A549 (cell line): ENCODE results near the gene TSSC4. TPM values are rescaled to one million over a fixed set of nuclear protein-coding genes. Genes with fewer than 3 reads are reported as not detected.

Experiments used
- ATAC-seq, 2 experiments: fragments of 200-7000 bp in 1 of 2; fragments of >200 bp in 1 of 2; cut with Nextera tagmentation in 1 of 2; cut with Tn5 transposase in 1 of 2; 3 replicates each; pipeline versions ENCODE4 v1.8.0 to v1.9.1; 2018 to 2020; ENCODE audit warnings: mild to moderate bottlenecking in 1 of 2, moderate library complexity in 1 of 2
- CTCF ChIA-PET: fragments of 300-600 bp; sonication (Branson Sonifier 250); formaldehyde crosslinking; extraction: SDS; loops from one replicate; lab custom pipeline; 2021; ENCODE audit warnings: antibody characterized with exemption, inconsistent platforms; lab: Yijun Ruan, JAX
- POLR2A ChIA-PET: fragments of 350-600 bp; formaldehyde crosslinking; extraction: SDS; loops from one replicate; lab custom pipeline; 2021; ENCODE audit warnings: antibody characterized with exemption, inconsistent platforms; lab: Yijun Ruan, JAX
- DNase-seq, 2 experiments: peaks; one replicate each; pipeline versions ENCODE4 v3.0.0 to v3.0.0-alpha.2; 2011 to 2016; ENCODE audit warnings: low read depth in 1 of 2, low spot score in 1 of 2
- FAIRE-seq: peaks from 2 replicates; lab custom pipeline; 2011; peaks lifted over from hg19 to GRCh38; lab: Jason Lieb, UNC
- H3K27ac ChIP-seq, 2 experiments: fragments of >200 bp; sonication (Bioruptor Twin); formaldehyde crosslinking; 3 replicates each; pipeline ENCODE4 v1.5.1; 2016 to 2017
- H3K4me1 ChIP-seq: fragments of >200 bp; sonication (Bioruptor Twin); formaldehyde crosslinking; 3 replicates; pipeline ENCODE4 v1.6.1; 2016
- H3K4me2 ChIP-seq: fragments of >200 bp; sonication (Bioruptor Twin); formaldehyde crosslinking; 3 replicates; pipeline ENCODE4 v1.6.1; 2016
- H3K4me3 ChIP-seq: fragments of >200 bp; sonication (Bioruptor Twin); formaldehyde crosslinking; 3 replicates; pipeline ENCODE4 v1.5.1; 2016
- H3K9me3 ChIP-seq: fragments of >200 bp; sonication (Bioruptor Twin); formaldehyde crosslinking; 3 replicates; pipeline ENCODE4 v1.6.1; 2016
- BCL3 ChIP-seq: fragments of >200 bp; sonication (Bioruptor Twin); formaldehyde crosslinking; IDR thresholded peaks from 3 replicates; pipeline ENCODE4 v1.6.1; 2016
- BHLHE40 ChIP-seq: IDR thresholded peaks from 2 replicates; pipeline ENCODE4 v1.6.1; 2012; ENCODE audit warnings: low read depth, low read length, inconsistent platforms
- E2F6 ChIP-seq: IDR thresholded peaks from 2 replicates; pipeline ENCODE4 v1.6.1; 2012; ENCODE audit warnings: low read depth, borderline replicate concordance
- ELK1 ChIP-seq: fragments of 150-350 bp; IDR thresholded peaks from 2 replicates; pipeline ENCODE4 v1.6.1; 2014; ENCODE audit warnings: low read depth, mild to moderate bottlenecking, low read length
- HES2 ChIP-seq: fragments of >200 bp; sonication (Bioruptor Twin); formaldehyde crosslinking; IDR thresholded peaks from 2 replicates; pipeline ENCODE4 v1.6.1; 2016
- MAX ChIP-seq: IDR thresholded peaks from 2 replicates; pipeline ENCODE4 v1.6.1; 2012
- MYC ChIP-seq: IDR thresholded peaks from 2 replicates; pipeline ENCODE4 v1.6.1; 2012; ENCODE audit warnings: mild to moderate bottlenecking, inconsistent platforms, low read length, improper control_type of control experiment, borderline replicate concordance
- RARB ChIP-seq: fragments of 250-450 bp; sonication (Bioruptor Pico); IDR thresholded peaks from 2 replicates; pipeline ENCODE4 v1.8.0; 2021; ENCODE audit warnings: mild to moderate bottlenecking, moderate library complexity
- ZFP36 ChIP-seq: fragments of 450-650 bp; IDR thresholded peaks from 2 replicates; pipeline ENCODE4 v1.6.1; 2014; ENCODE audit warnings: borderline replicate concordance; ENCODE audit not compliant: partially characterized antibody
- WGBS: methylation state at CpG from one replicate; pipeline ENCODE4 v1.1.6; 2017; ENCODE audit errors: missing lambda C conversion rate; 5-methylcytosine and 5-hydroxymethylcytosine counted together
- polyA plus RNA-seq, 4 experiments: library from polyadenylated mRNA; depleted of rRNA in 3 of 4; stranded (reverse); fragments of >200 nt; fragmentation: RNase III in 1 of 4; extraction: RNeasy Plus Mini Kit Qiagen cat#74134 plus additional on column Dnase treatment in 1 of 4; gene quantifications; 2 replicates in 3 of 4; 3 replicates in 1 of 4; pipeline ENCODE4 v1.2.3, GENCODE V29; 2011 to 2017

TSSC4 gene
- polyA plus RNA-seq, 2 of the 4 experiments (the other 2 are of a cell fraction), result 21.8 to 45.5 TPM

DNA sequence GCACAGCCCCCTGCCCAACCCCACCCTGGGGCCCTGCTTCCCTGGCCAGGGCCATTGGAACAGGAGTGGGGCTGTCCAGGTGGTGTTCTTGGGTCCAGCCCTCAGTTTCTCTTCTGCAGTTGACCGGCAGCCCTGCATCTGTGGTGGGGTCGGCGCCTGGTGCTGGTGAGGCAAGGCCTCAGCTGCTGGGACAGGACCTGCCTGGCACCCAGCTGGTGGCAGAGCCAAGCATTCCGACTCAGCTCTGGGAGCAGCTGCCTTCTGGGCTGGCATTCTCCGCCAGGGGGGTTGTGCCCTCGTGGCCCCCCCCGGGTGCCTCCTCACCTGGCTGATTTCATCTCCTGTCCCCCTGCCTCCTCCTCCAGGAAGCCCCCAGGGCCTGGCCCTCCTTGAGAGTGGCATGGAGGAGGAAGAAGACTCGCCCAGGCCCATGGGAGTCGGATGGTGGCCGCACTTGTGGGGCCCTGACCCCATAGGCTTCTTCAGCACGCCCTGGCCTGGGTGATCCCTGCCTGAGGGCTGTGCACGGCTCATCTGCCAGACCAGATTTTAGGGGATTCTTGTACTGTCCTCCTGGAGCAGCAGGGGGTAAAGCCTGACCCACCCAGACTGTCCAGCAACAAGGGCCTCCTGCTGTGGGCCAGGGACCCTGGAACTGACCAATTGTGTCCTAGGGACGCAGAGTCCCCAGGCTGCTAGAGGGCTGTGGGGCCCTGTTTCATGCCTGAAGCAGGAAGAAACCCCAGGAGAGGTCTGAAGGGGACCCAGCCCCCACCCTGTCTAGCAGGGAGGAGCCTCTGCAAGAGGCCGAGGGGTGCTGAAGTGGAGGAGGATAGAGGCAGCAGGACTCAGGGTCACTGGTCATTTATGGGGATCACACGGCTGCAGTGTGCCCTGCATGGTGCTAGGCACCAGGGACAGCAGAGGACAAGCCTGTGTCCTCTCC lies 11.8 kb upstream of the TSSC4 start:
- no peak for DNase-seq
- Histone ChIP-seq H3K4me1 (peaks cover 29% of the 10 kb centered on the region), H3K4me3 (no peak overlapping the region), H3K4me2 (no peak overlapping the region), H3K27ac (peak overlapping the region in 1 of 2 experiments; percentile 5; a peak in 3 of 6 replicates), H3K9me3 (no peaks in the 10 kb centered on the region)
- WGBS, result 67% methylated on average over 11 of the region's 15 CpGs
- POLR2A ChIA-PET, result interaction anchor here (2.8 kb wide), 1 partner anchor 12 kb away, joined by 18 read pairs; the partner anchor contains the start of gene CD81
- no peak for FAIRE-seq
- peak; percentile 48 for TF ChIP-seq ZFP36
- no peak for TF ChIP-seq MYC
- CTCF ChIA-PET, result interaction anchor here (2.3 to 3.7 kb wide), 4 partner anchors 12 to 84 kb away, joined by 7 to 25 read pairs (median 14); partner anchors contain the start of gene TSSC4
- 0 out of 6 replicates have a peak, but pooled peaks of 1 of the 2 experiments have one; percentile 14 for ATAC-seq

DNA sequence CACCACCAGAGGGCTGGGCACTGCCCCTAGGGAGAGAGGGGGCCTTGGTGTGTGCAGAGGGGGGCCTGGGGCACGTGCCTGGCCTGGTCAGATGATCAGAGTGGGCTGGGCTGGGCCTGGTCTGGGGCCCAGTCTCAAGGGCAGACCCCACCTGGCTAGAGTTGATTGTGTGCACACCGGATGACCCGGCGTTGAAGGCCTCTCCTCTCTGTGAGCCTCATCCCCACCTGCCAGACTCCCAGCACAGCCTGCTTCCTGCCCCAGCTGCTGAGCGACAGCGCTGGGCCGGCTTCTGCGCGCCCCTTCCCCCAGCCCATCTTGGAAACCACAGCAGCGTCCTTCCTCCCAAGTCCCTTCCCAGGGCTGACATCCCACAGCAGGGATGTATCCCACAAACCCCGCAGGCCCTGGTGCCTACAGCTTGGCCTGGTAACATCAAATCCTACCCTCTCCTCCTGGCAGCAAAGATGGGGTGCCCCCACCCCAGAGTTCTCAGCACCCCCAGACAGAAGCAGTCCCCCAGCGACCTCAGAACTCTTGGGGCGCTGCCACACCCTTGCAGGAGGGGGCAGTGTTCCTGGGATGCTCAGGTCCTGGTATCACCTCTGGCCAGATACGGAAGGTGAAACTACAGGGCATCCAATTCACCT lies 11.0 kb upstream of the TSSC4 start:
- ATAC-seq, result peak in 1 of 2 experiments; percentile 16; a peak in 2 of 6 replicates
- 73% methylated on average over 14 of the region's 14 CpGs for WGBS
- peak overlapping the region in 1 of 2 experiments; percentile 5; a peak in 3 of 6 replicates for H3K27ac ChIP-seq

More for the DNA sequence above, 11.0 kb upstream of the TSSC4 start:
- Histone ChIP-seq H3K4me3 (no peak overlapping the region), H3K4me1 (peaks cover 24% of the 10 kb centered on the region), H3K4me2 (no peak overlapping the region), H3K9me3 (no peaks in the 10 kb centered on the region)
- CTCF ChIA-PET, result interaction anchor here (0.9 to 3.7 kb wide), 5 partner anchors 11 to 203 kb away, joined by 3 to 16 read pairs (median 12); partner anchors contain the start of gene TSSC4
- DNase-seq (no peak), FAIRE-seq (no peak)
- TF ChIP-seq E2F6 (no peak), ELK1 (no peak), BHLHE40 (no peak), MAX (no peak), BCL3 (no peak), RARB (CRISPR knock-in tag) (no peak), HES2 (no peak)
- TF ChIP-seq, all 56 proteins: peak for 0
- POLR2A ChIA-PET, result interaction anchor here (1.6 to 2.7 kb wide), 2 partner anchors 12 kb away, joined by 8 to 9 read pairs; partner anchors contain the start of gene CD81
